GM13977 (cell line): ENCODE results near the gene CXCR4.

Source experiments
- DNase-seq: peaks from one replicate; pipeline ENCODE4 v3.0.0; 2012; ENCODE audit warnings: low spot score
- in situ Hi-C: fragments of 300-500 bp; cut with MboI; formaldehyde crosslinking; loops from one replicate; pipeline ENCODE4 v1.12.0; 2022; ENCODE audit warnings: low sequenced_read_pairs, low pct_unique_long_range_greater_than_20kb, mixed read lengths, inconsistent platforms; ENCODE audit not compliant: unreplicated experiment
- TF ChIP-seq, protein P1 (sequence below): IDR thresholded peaks from 2 replicates; pipeline ENCODE4 v1.5.1; 2012; ENCODE audit warnings: mild to moderate bottlenecking, control low read depth; ENCODE audit not compliant: insufficient read depth; ENCODE audit errors: extremely low read depth, missing control alignments

CXCR4 gene

DNA sequence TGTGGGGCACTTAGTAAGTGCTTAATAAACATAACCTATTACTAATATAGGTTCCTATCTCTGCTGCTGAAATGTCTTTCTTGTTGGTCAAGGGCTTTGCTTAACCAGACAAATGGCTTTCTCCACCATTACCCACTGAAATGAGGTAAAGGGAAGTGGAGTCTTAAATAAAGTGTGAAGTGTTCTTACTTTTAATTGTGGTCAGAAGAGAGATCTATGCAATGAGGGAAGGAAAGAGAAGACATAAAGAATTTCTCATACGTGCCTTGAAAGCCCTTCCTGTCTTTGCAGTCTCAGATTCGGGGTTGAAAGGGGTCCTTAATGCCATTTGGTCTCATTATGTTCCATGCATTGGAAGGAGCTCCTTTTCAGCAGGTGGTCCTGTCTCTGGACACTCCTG lies 6.9 kb upstream of the CXCR4 start:
- no peak for DNase-seq
- in situ Hi-C loops, result loop anchor here (10.0 to 25.0 kb wide), 2 partner anchors 213 to 260 kb away; no protein-coding TSS in a partner anchor

DNA sequence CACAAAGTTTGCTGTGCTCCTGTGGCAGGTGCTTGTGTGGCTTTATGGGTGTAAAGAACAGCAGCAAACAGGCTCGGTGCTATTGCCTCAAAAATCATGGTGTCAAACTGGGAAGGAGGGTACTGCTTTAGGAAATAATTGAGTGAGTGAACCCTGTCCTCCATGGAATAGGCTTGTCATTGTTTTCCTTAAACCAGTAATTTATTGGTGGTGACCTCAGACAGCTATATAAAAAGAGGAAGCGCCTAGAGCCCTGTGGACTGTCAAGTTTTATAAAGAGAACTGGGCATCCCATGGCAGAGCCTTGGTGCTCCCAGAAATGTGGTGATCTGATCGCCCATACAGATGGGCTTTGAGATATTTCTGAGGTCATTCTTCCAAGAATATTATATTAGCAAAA lies 4.7 kb upstream of the CXCR4 start:
- no peak for DNase-seq
- TF ChIP-seq, protein P1, sequence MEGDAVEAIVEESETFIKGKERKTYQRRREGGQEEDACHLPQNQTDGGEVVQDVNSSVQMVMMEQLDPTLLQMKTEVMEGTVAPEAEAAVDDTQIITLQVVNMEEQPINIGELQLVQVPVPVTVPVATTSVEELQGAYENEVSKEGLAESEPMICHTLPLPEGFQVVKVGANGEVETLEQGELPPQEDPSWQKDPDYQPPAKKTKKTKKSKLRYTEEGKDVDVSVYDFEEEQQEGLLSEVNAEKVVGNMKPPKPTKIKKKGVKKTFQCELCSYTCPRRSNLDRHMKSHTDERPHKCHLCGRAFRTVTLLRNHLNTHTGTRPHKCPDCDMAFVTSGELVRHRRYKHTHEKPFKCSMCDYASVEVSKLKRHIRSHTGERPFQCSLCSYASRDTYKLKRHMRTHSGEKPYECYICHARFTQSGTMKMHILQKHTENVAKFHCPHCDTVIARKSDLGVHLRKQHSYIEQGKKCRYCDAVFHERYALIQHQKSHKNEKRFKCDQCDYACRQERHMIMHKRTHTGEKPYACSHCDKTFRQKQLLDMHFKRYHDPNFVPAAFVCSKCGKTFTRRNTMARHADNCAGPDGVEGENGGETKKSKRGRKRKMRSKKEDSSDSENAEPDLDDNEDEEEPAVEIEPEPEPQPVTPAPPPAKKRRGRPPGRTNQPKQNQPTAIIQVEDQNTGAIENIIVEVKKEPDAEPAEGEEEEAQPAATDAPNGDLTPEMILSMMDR, result no peak
- in situ Hi-C loops, result loop anchor here (10.0 to 25.0 kb wide), 2 partner anchors 210 to 262 kb away; no protein-coding TSS in a partner anchor

More for the DNA sequence above, 6.9 kb upstream of the CXCR4 start:
- TF ChIP-seq, protein P1, result no peak

DNA sequence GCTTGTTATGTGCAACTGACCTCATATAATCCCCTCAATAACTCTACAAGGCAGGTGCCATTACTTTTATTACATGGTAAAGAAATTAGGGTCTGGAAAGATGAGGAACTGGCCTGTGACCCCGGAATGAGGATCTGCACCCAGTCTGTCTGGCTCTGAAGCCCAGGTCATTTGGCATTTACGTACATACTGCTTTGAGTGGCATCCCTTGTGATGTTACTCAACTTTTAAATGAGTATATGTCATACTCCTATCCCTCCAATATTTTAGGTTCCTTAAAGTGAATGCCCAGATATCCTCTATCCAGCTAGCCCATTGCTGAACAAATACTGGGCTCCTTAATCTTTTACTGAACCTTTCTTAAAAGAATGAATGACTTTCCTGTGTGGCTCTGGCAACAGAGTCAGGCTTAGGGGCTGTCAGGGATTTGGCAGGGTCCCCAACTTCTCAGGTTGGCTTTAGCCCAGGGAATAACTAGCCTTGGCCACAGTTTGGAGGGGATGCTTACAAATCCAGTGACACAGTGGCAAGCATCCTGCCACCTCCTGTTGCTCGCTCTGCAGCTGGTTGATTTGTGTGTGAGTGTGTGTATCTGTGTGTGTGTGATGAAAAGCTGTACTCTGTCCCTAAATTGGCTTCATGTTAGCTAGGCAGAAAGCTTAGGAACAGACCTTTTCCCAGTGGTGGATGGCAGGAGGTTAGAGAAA lies 3.4 kb upstream of the CXCR4 start:
- TF ChIP-seq, protein P1, result no peak
- in situ Hi-C loops, result loop anchor here (10.0 to 25.0 kb wide), 2 partner anchors 209 to 263 kb away; no protein-coding TSS in a partner anchor
- no peak for DNase-seq

DNA sequence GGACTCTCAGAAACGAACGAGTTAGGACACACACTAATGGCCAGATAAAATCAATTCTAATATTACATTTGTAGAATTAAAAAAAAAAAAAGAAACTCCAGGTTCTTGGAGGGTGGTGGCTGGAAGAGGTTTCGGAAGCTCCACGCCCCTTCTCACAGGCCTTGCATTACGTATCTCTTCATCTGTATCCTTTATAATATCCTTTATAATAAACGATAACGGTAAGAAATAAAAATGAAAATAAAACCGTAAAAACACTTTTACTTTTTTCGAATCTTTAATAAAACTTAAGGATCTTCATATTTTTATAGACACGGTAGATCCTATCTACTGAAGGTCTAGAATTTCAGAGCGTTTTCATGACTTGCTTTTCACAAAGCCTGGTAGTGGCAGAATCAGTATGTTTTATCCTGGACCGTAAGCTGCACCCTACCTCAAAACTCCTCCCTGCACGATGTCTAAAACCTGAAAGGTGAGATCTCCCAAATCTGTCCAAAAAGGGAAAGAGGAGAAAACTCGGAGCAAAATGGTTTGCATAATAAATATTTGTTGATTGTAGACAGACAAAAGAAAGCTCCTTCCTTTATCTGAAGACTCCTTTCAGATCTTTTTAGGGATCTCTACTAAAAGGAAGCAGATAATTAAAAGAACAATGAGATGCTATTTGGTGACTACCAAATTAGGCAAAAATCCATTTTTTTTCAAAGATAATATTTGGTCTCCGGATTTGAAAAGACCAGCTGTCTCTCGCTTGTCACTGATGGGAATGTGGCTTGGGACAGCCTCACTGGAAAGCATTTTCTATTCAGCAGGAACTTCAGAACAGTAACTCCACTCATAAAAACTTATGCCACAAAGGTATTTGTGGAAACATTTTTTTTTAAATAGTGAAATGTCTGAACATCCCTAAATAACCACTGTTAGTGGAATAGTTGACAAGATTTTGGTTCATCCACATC lies 2.0 kb upstream of the CXCR4 start:
- TF ChIP-seq, protein P1, result no peak
- in situ Hi-C loops, result loop anchor here (10.0 to 25.0 kb wide), 2 partner anchors 208 to 265 kb away; no protein-coding TSS in a partner anchor
- no peak for DNase-seq

DNA sequence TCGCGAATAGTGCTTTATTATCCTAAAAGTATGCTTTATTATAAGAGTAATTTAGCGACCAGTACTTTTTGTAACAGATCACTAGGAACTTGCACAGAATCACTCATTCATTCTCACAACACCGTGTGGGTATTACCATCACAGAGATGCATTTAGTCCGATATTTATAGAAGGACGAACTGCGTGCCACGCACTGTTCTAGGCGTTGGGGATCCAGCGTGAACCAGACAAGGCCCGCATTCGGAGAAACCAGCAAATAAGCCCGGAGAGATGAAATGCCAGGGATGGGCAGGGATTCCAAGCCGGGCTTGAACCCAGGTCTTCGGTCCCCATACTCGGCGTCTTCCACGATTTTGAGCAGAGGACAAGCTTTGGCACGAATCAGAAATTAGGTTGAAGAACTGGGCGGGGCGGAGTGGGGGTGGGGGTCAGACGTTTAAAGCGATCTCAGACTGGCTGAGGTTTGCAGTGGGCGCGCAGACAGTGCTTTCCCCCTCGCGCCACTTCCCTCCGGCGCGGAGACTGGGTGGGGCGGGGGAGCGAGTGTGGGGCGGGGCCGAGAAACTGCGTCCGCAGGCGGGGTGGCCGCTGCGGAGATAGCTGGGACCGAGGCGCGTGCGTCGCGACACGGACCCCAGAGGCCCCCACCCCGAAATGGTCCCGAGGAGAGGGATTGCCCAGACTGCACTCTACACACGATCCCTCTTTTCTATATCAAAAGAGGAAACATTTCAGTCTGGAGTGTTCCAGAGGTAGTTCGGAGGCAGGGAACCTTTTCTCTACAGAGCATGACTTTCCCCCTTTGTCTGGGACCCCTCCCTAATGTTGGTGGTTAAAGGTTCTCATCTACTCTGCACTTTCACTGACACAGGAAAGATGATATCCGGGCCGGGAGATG lies 1.1 kb upstream of the CXCR4 start:
- DNase-seq, result peak; percentile 77
- in situ Hi-C loops, result loop anchor here (25.0 kb wide), 1 partner anchor 207 kb away; no protein-coding TSS in a partner anchor
- TF ChIP-seq, protein P1, result no peak
